ENCODE measurements around the gene ZNF500.

The ZNF500 gene

GRCh38 chr16:4700997-4701743 is 65.8 kb downstream of the ZNF500 start:
- no peak for DNase-seq

DNA sequence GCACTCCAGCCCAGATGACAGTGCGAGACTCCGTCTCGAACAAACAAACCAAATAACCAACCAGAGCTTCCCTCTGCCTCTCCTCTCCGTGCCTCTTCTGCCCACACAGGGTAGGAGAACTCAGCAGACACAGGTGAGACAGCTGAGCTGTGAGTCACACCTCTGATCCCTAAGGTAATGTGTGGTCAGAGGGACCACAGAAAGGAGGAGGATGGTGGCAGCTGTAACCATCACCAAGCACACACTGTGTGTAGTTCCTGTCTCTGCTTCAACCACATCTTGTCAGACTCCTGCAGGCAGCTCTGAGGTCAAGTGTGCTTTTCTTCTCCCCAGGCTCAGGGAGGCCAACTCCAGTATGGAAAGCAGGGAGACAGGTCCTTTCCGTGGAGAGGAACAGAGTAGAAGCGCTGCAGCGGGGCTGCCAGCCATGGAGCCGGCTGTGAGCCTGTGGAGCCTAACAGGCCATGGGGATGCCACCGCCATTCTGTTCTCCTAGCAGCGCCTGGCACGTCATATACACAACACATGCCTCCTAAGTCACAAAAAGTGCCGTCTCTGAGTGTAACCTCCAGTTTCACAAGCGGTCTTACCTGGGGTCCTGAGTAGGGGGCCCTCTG is 66.5 kb downstream of the ZNF500 start:
- no peak for DNase-seq

DNA sequence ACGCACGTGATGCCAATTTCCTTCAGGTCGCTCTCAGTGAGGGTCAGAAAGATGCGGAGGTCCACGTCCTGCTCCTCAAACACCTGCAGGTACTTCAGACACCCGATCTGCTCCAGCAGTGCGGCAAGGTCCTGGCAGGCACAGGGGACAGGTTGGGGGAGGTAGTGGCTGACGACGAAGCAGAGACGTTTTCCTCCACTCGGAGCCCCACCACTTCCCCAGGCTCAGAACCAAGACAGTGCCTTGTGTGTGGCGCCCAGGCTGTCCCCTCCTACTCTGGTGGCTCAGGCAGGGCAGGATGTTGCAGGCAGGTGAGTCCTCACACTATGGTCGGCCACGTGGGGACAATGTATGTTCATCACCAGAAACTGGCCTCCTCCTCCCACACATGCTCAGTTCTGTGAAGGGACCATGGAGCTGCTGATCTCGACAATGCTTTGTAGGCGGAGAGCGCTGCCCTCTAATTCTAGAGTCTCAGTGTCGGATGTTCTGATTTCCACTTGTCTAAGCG is 67.9 kb downstream of the ZNF500 start:
- DNase-seq = no peak

DNA sequence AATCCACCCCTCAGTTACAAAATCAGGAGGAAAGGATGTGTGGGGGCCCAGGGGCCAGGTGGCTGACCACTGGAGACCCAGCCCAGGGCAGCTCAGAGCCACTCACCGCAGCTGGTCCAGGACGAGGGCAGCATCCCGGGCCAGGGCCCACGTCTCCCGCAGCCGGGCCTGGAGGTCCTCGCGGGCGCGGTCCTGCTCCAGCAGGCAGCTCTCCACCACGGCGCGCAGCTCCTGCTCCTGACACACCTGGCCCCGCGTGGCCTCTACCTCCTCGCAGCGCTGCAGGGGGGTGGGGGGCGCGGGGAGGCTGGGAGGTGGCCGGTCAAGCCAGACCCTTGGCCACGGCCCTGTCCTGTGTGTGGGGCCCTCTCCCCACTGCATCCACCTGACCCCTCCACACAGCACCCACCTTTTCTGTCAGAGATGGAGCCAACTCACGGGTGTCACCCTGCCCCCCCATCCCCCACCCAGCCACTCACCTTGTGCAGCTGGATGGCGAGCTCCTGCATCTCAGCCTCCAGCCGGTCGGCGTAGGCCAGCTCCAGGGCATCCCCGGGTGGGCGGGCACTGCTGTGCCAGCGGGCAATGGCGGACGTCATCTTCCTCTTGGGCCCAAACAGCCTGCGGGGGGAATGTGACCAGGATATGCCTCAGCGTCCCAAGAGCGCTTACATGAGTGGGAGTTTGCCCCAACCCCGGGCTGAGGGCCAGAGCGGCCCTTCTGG is 68.5 kb downstream of the ZNF500 start:
- DNase-seq = no peak
